ENCODE results near the gene SLC6A12.

SLC6A12 gene

GRCh38 chr12:205026-205425, 8.9 kb downstream of the SLC6A12 start:
- Histone ChIP-seq H3K27ac (no peak overlapping the region), H3K27me3 (peaks cover 0 to 66% of the 10 kb centered on the region in 2 donors), H3K9me3 (no peaks in the 10 kb centered on the region), H3K36me3 (no peaks in the 10 kb centered on the region), H3K4me3 (no peak overlapping the region), H3K4me1 (peaks cover 0 to 13% (median 12%) of the 10 kb centered on the region in 4 donors)
- no peak for TF ChIP-seq CTCF (IDR thresholded peaks at IDR 0.05)
- DNase-seq: no peak
- intact Hi-C loops (cut with DNase I; ENCODE audit: low total_unique reads): no loop called here

- DNase-seq: no peak
- no peaks in the 10 kb centered on the region for H3K9me3 ChIP-seq
- H3K27me3 ChIP-seq: peaks cover 0 to 61% of the 10 kb centered on the region in 2 donors
- no peak overlapping the region for H3K27ac ChIP-seq
- TF ChIP-seq CTCF (IDR thresholded peaks at IDR 0.05): no peak
- H3K4me3 ChIP-seq: peak overlapping the region in 1 of 2 donors; percentile 55
- H3K4me1 ChIP-seq: peaks cover 0 to 17% (median 13%) of the 10 kb centered on the region in 4 donors
- intact Hi-C loops (cut with DNase I; ENCODE audit: low total_unique reads): no loop called here
- H3K36me3 ChIP-seq: no peaks in the 10 kb centered on the region
These were observed 9.7 kb downstream of the SLC6A12 start for GRCh38 chr12:204261-204678.

GRCh38 chr12:203462-204260, 10.3 kb downstream of the SLC6A12 start:
- no peak for DNase-seq
- Histone ChIP-seq H3K36me3 (no peaks in the 10 kb centered on the region), H3K9me3 (no peaks in the 10 kb centered on the region), H3K4me1 (peaks cover 0 to 18% (median 13%) of the 10 kb centered on the region in 4 donors), H3K4me3 (peak overlapping the region; percentile 42 to 55), H3K27ac (no peak overlapping the region), H3K27me3 (peaks cover 0 to 58% of the 10 kb centered on the region in 2 donors)
- intact Hi-C loops (cut with DNase I; ENCODE audit: low total_unique reads): no loop called here
- TF ChIP-seq CTCF (IDR thresholded peaks at IDR 0.05): peak in 1 of 2 experiments; percentile 4

- DNase-seq: no peak
- Histone ChIP-seq H3K9me3 (no peaks in the 10 kb centered on the region), H3K27ac (no peak overlapping the region), H3K4me1 (peaks cover 0 to 18% (median 13%) of the 10 kb centered on the region in 4 donors), H3K27me3 (peaks cover 0 to 55% of the 10 kb centered on the region in 2 donors), H3K36me3 (no peaks in the 10 kb centered on the region), H3K4me3 (peak overlapping the region; percentile 42 to 55)
- TF ChIP-seq CTCF (IDR thresholded peaks at IDR 0.05): no peak
- intact Hi-C loops (cut with DNase I; ENCODE audit: low total_unique reads): no loop called here
These were observed 10.9 kb downstream of the SLC6A12 start for GRCh38 chr12:203074-203461.

GRCh38 chr12:202081-202731, 11.8 kb downstream of the SLC6A12 start:
- TF ChIP-seq CTCF (IDR thresholded peaks at IDR 0.05): no peak
- peaks cover 0 to 52% of the 10 kb centered on the region in 2 donors for H3K27me3 ChIP-seq
- H3K27ac ChIP-seq: no peak overlapping the region
- no peaks in the 10 kb centered on the region for H3K36me3 ChIP-seq
- intact Hi-C loops (cut with DNase I; ENCODE audit: low total_unique reads): no loop called here
- no peaks in the 10 kb centered on the region for H3K9me3 ChIP-seq
- H3K4me1 ChIP-seq: peaks cover 0 to 18% (median 13%) of the 10 kb centered on the region in 4 donors
- no peak overlapping the region for H3K4me3 ChIP-seq
- no peak for DNase-seq
